NCI-H69 (cell line): Measurements from ENCODE around the gene GPR55.
"Not testable (repeated sequence)": the region's sequence is repeated elsewhere in the genome, so short reads cannot be mapped to it uniquely, and the experiment has no call there.

ENCODE experiments used
- DNase-seq: peaks from one replicate; lab custom pipeline; 2025; lab: John Stamatoyannopoulos, UW

Gene GPR55

GRCh38 chr2:230924470-230925341 lies at the start of gene GPR55:
GPR55 (minus strand) TSS chr2:230925242; CDS start chr2:230910962, 14,280 bp downstream.
- DNase-seq: no peak

- no peak for DNase-seq
Observed at GRCh38 chr2:230974096-230974913, 49.3 kb upstream of the GPR55 start.

GRCh38 chr2:230972046-230972445 lies 47.0 kb upstream of the GPR55 start:
- no peak for DNase-seq

- DNase-seq: no peak
Observed at GRCh38 chr2:230969659-230970015, 44.6 kb upstream of the GPR55 start.

GRCh38 chr2:230968921-230969658 lies 44.0 kb upstream of the GPR55 start:
- DNase-seq: no peak

GRCh38 chr2:230968314-230968713 lies 43.3 kb upstream of the GPR55 start:
- DNase-seq: not testable (repeated sequence)

- DNase-seq: no peak
Observed at GRCh38 chr2:230967113-230967512, 42.1 kb upstream of the GPR55 start.

GRCh38 chr2:230964136-230964730 lies 39.2 kb upstream of the GPR55 start:
- no peak for DNase-seq

- DNase-seq: peak; percentile 38
Observed at GRCh38 chr2:230961091-230961491, 36.0 kb upstream of the GPR55 start.

- no peak for DNase-seq
Observed at GRCh38 chr2:230960026-230960425, 35.0 kb upstream of the GPR55 start.

GRCh38 chr2:230958820-230959756 lies 34.0 kb upstream of the GPR55 start:
- DNase-seq: no peak

GRCh38 chr2:230957756-230958391 lies 32.8 kb upstream of the GPR55 start:
- no peak for DNase-seq

- DNase-seq: peak; percentile 17
Observed at GRCh38 chr2:230956827-230957755, 32.0 kb upstream of the GPR55 start.

GRCh38 chr2:230955163-230955737 lies 30.2 kb upstream of the GPR55 start:
- DNase-seq: no peak

GRCh38 chr2:230954746-230955145 lies 29.7 kb upstream of the GPR55 start:
- DNase-seq: no peak

- DNase-seq: no peak
Observed at GRCh38 chr2:230953845-230954244, 28.8 kb upstream of the GPR55 start.

GRCh38 chr2:230952226-230952956 lies 27.3 kb upstream of the GPR55 start:
- no peak for DNase-seq

GRCh38 chr2:230951396-230951795 lies 26.4 kb upstream of the GPR55 start:
- DNase-seq: no peak
